C4-2B (cell line): ENCODE results near the gene DLG2.

ENCODE experiments used
- CTCF ChIP-seq: fragments of 450-650 bp; conservative IDR thresholded peaks from 2 replicates; pipeline ENCODE4 v1.5.1; 2017; ENCODE audit warnings: mild to moderate bottlenecking
- ZFX ChIP-seq: fragments of 450-650 bp; IDR thresholded peaks from 2 replicates; pipeline ENCODE4 v1.6.1; 2017

- TF ChIP-seq CTCF: no peak; the same call in 1 of the 2 replicates
- no peak for TF ChIP-seq ZFX
Measured at GRCh38 chr11:84899740-84900139, 727.4 kb downstream of the DLG2 start.
